Measurements from ENCODE around the gene NUCB2. TPM values are rescaled to one million over a fixed set of nuclear protein-coding genes. Genes with fewer than 3 reads are reported as not detected.

Gene NUCB2
- total and polyA plus RNA-seq, 2 experiments from 2014 or later, result 52.4 to 129 TPM

GRCh38 chr11:17376493-17376892 lies 100.0 kb downstream of the NUCB2 start:
- Histone ChIP-seq H3K27me3 (no peaks in the 10 kb centered on the region), H3K27ac (no peak overlapping the region), H3K9me3 (ENCODE audit: low read depth) (no peaks in the 10 kb centered on the region), H3K36me3 (no peaks in the 10 kb centered on the region), H3K4me1 (ENCODE audit: low read depth) (no peaks in the 10 kb centered on the region), H3K4me3 (no peak overlapping the region)
- no peak for TF ChIP-seq CTCF (IDR thresholded peaks at IDR 0.05; ENCODE audit: low read depth, low read length)
- DNase-seq (ENCODE audit: low read depth in 1 of 2, low spot score in 1 of 2), result no peak

- no peak overlapping the region for H3K27ac ChIP-seq
- DNase-seq (ENCODE audit: low read depth in 1 of 2, low spot score in 1 of 2), result no peak
- TF ChIP-seq CTCF (IDR thresholded peaks at IDR 0.05; ENCODE audit: low read depth, low read length), result no peak
- no peak overlapping the region for H3K4me3 ChIP-seq
- H3K4me1 ChIP-seq (ENCODE audit: low read depth), result no peaks in the 10 kb centered on the region
- H3K27me3 ChIP-seq, result no peaks in the 10 kb centered on the region
- no peaks in the 10 kb centered on the region for H3K9me3 ChIP-seq (ENCODE audit: low read depth)
- no peaks in the 10 kb centered on the region for H3K36me3 ChIP-seq
Observed at GRCh38 chr11:17378655-17379054, 102.1 kb downstream of the NUCB2 start.

GRCh38 chr11:17379383-17380180 lies 103.0 kb downstream of the NUCB2 start:
- no peak for TF ChIP-seq CTCF (IDR thresholded peaks at IDR 0.05; ENCODE audit: low read depth, low read length)
- no peak for DNase-seq (ENCODE audit: low read depth in 1 of 2, low spot score in 1 of 2)
- no peaks in the 10 kb centered on the region for H3K36me3 ChIP-seq
- H3K27me3 ChIP-seq, result no peaks in the 10 kb centered on the region
- H3K27ac ChIP-seq, result no peak overlapping the region
- H3K4me1 ChIP-seq (ENCODE audit: low read depth), result no peaks in the 10 kb centered on the region
- no peaks in the 10 kb centered on the region for H3K9me3 ChIP-seq (ENCODE audit: low read depth)
- no peak overlapping the region for H3K4me3 ChIP-seq

GRCh38 chr11:17381156-17381555 lies 104.6 kb downstream of the NUCB2 start:
- TF ChIP-seq CTCF (IDR thresholded peaks at IDR 0.05; ENCODE audit: low read depth, low read length), result no peak
- DNase-seq (ENCODE audit: low read depth in 1 of 2, low spot score in 1 of 2), result peak in 1 of 2 donors; percentile 10
- no peak overlapping the region for H3K27ac ChIP-seq
- H3K9me3 ChIP-seq (ENCODE audit: low read depth), result no peaks in the 10 kb centered on the region
- H3K27me3 ChIP-seq, result no peaks in the 10 kb centered on the region
- peaks cover 3% of the 10 kb centered on the region for H3K4me1 ChIP-seq (ENCODE audit: low read depth)
- no peaks in the 10 kb centered on the region for H3K36me3 ChIP-seq
- H3K4me3 ChIP-seq, result no peak overlapping the region

Other genes starting within 250 kb of the NUCB2 start
- 619 and 672 TPM in 2 replicates for gene RPS13, start 199.1 kb upstream of the NUCB2 start, total RNA-seq
- gene RPS13, start 199.1 kb upstream of the NUCB2 start, polyA plus RNA-seq, result 623 and 731 TPM in 2 replicates
- 32.0 and 54.6 TPM in 2 replicates for gene PIK3C2A, start 68.8 kb upstream of the NUCB2 start, total RNA-seq
- gene PIK3C2A, start 68.8 kb upstream of the NUCB2 start, polyA plus RNA-seq, result 20.7 and 23.2 TPM in 2 replicates
- 5.2 and 7.6 TPM in 2 replicates for gene NCR3LG1, start 75.1 kb downstream of the NUCB2 start, total RNA-seq
- 2.0 and 2.7 TPM in 2 replicates for gene NCR3LG1, start 75.1 kb downstream of the NUCB2 start, polyA plus RNA-seq
- gene KCNJ11, start 111.9 kb downstream of the NUCB2 start, total RNA-seq, result 12.8 and 17.0 TPM in 2 replicates
- 4.7 and 10.1 TPM in 2 replicates for gene KCNJ11, start 111.9 kb downstream of the NUCB2 start, polyA plus RNA-seq
- 1.6 and 5.3 TPM in 2 replicates for gene ABCC8, start 200.1 kb downstream of the NUCB2 start, total RNA-seq
- gene ABCC8, start 200.1 kb downstream of the NUCB2 start, polyA plus RNA-seq, result 2.4 and 8.8 TPM in 2 replicates

Data from cardiac muscle cell (in vitro differentiated cells and primary cell).